Activated CD4-positive, CD25-positive, alpha-beta regulatory T cell treated with anti-CD3 and anti-CD28 coated beads, Interleukin-2, amount 50 U/mL, for 72 hours (primary cell): ENCODE results near the gene LMF2.
A peak's percentile ranks its signal among the peaks of the same experiment; 100 is the strongest.
"Not testable (repeated sequence)": the region's sequence is repeated elsewhere in the genome, so short reads cannot be mapped to it uniquely, and the experiment has no call there.

Experiments used
- DNase-seq: peaks from one replicate; pipeline ENCODE4 v3.0.0; 2021

The LMF2 gene

DNA sequence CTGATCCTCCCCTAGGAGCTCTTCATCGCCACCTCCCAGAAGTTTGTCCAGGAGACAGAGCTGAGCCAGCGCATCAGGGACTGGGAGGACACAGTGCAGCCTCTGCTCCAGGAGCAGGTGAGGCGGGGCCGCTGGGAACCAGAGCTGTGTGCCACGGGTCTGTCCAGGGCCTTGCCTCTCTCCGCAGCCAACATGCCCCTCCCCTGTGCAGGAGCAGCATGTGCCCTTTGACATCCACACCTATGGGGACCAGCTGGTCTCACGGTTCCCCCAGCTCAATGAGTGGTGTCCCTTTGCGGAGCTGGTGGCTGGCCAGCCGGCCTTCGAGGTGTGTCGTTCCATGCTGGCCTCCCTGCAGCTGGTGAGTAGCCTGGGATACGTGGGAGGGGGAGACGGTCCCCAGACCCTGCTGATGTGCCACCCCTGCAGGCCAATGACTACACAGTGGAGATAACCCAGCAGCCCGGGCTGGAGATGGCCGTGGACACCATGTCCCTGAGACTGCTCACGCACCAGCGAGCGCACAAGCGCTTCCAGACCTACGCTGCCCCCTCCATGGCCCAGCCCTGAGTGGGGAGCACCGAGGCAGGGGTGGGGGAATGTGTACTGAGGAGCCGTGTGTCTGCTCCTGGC is 15.4 kb upstream of the LMF2 start:
- DNase-seq: no peak

DNA sequence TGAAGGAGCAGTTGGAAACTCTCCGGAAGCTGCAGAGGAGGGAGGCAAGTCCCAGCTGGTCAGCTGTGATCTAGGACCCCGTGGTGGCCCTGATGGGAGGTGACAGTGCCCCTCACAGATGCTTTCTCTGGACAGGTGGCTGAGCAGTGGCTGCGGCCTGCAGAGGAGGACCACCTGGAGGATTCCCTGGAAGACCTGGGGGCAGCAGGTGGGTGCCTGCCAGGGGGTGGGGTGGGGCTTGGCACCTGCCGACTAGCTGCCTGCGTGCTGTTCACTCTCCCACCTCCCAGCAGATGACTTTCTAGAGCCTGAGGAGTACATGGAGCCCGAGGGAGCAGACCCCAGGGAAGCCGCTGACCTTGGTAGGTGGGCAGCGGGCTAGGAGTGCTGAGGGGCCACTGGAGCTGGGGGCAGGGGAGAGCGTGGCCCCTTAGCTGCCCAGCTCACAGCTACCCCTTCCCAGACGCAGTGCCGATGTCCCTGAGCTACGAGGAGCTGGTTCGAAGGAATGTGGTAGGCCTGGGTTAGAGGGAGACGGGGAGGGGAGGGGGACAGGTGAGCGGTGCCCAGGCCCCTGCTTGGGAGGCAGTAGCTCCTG is 14.8 kb upstream of the LMF2 start:
- DNase-seq: no peak

DNA sequence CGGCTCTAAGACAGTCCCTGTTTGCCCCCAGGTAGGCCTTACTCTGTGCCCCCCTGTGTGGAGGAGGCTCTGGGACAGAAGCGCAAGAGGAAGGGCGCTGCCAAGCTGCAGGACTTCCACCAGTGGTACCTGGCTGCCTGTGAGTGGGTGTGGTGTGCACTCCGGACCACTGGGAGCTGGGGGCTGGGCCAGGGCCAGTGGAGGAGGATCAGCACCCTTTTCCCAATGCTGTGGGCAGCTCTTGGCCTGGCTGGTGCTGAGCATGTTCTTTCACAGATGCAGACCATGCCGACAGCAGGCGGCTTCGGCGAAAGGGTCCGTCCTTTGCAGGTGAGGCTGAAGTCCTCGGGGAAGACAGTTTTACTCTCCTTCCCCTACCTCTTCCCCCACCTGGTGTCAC is 14.2 kb upstream of the LMF2 start:
- DNase-seq: no peak

DNA sequence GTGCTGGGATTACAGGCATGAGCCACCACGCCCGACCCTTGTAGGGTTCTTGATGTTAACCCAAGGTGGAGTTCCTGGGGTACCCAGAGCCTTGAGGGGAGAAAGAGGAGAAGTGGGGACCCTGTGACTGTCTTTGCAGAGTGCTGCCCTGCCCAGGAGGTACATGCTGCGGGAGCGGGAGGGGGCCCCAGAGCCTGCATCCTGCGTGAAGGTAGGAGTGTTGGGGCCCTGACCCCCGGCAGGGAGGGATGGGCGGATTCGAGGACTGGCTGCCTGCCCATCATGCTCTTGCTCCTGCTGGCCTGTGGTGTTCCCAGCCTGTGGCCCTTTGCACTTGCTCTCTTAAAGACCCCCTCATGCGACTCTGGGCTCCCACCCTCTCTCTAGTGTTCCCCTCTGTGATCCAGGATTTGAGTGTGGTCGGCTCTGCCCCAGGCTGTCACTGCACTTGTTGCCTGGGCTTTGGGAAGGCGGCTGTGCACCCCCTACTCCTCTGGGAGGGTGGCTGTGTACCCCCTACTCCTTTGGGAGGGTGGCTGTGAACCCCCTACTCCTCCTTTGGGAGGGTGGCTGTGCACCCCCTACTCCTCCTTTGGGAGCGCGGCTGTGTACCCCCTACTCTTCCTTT is 13.4 kb upstream of the LMF2 start:
- DNase-seq: no peak

DNA sequence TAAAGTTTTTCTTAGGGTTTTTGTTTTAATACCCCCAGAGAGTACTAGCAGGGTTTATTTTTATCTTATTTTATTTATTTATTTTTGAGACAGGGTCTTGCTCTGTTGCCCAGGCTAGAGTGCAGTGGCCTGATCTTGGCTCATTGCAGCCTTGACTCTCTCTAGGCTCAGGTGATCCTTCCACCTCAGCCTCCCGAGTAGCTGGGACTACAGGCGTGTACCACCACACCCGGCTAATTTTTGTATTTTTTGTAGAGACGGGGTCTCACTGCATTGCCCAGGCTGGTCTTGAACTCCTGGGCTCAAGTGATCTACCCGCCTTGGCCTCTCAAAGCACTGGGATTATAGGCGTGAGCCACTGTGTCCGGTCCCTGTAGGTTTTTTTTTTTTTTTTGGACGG is 12.7 kb upstream of the LMF2 start:
- not testable (repeated sequence) for DNase-seq

DNA sequence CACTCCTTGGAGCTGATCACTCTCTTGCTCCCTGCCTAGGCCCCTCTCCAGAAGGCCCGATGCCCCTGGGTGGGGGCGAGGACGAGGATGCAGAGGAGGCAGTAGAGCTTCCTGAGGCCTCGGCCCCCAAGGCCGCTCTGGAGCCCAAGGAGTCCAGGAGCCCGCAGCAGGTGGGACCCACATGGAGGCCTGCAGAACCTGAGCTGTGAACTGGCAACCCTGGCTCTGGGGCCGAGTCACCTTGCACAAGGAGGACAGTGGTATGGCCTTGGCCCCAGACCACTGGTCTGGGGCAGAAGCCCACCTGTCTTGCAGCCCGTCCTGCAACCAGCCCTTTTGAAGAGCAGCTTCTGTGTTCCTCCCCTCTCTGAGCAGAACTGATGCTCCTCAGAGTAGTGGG is 11.6 kb upstream of the LMF2 start:
- DNase-seq: no peak

DNA sequence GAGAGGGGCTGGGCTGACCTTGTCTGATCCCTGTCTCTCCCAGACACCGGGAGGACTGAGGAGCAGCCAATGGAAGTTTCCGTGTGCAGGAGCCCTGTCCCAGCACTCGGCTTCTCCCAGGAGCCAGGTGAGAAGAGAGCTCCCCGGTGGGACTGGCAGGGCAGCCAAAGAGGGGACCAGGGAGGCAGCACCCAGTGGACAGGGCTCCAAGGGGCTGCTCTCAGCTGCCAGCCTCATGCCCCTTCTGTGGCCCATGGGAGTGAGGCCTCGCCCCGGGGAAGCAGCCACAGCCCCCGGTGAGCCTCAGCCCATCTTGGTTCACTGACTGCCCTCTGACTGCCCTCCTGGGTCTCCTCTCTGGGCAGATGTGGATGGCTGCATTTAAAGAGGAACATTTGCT is 11.1 kb upstream of the LMF2 start:
- no peak for DNase-seq

DNA sequence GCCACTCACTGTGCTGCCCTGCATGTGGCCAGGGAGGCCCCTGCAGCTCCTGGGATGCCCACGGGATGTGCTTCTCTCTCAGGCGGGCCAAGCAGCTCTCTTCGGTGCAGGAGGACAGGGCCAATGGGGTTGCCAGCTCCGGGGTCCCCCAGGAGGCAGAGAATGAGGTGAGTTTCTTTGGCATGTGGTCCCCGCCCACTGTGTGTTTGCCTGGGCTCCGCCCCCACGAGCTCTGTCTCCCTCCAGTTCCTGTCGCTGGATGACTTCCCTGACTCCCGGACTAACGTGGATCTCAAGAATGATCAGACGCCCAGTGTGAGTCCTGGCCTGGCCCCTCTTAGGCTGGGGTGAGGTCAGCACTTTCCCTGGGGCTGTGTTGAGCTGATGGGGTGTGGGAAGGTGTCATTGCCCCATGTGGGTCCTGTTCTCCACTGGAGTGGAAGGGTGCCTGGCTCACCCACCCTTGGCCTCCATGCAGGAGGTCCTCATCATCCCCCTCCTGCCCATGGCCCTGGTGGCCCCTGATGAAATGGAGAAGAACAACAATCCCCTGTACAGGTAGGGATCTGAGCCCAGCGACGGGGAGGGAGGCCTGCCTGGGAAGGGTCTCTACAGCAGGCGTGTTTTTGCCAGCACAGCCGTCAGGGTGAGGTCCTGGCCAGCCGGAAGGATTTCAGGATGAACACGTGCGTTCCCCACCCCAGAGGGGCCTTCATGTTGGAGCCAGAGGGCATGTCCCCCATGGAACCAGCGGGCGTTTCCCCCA is 10.2 kb upstream of the LMF2 start:
- DNase-seq: no peak

DNA sequence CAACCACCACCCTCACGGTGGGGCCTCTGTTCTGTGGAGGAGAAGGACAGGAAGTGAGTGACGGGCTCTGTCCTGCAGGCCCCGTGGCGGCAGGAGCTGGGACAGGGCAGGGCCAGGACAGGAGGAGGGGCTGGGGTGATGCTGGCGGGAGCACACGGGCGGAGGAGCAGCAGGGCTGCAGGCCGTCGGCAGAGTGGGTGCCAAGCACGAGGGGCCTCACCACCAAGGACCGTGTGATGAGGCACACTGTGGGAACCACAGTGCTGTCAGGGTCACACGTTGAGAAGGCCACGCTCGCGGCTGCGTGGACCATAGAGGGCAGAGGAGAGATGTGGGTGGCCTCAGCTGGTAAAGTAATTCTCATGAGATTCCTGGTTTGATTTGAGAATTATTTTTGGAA is 9.4 kb upstream of the LMF2 start:
- no peak for DNase-seq

DNA sequence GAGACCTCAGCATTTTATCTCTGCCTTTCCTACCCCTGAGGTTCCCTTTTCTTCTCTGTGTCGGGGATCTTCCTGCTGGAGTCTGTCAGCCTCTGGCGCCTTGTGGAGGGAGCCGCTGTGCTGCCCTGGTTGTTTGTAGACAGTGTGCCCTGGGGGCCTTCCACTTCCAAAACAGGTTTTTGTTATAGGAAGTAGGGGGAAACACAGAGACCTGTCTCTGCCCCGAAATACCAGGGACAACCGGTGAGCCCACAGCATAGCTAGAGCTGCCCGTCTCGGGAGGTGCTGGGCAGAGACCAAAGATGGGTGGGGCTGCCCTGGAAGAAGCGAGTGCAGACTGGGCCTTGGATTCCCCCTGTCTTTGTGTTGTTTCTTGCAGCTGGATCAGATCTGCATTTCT is 8.6 kb upstream of the LMF2 start:
- DNase-seq: no peak

DNA sequence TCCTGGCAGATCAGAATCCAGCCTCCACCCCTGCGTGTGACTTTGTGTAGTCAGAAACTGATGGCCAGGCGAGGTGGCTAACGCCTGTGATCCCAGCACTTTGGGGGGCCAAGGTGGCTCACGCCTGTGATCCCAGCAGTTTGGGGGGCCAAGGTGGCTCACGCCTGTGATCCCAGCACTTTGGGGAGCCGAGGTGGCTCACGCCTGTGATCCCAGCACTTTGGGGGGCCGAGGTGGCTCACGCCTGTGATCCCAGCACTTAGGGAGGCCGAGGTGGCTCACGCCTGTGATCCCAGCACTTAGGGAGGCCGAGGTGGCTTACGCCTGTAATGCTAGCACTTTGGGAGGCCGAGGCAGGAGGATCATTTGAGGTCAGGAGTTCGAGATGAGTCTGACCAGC is 5.7 kb upstream of the LMF2 start:
- no peak for DNase-seq

DNA sequence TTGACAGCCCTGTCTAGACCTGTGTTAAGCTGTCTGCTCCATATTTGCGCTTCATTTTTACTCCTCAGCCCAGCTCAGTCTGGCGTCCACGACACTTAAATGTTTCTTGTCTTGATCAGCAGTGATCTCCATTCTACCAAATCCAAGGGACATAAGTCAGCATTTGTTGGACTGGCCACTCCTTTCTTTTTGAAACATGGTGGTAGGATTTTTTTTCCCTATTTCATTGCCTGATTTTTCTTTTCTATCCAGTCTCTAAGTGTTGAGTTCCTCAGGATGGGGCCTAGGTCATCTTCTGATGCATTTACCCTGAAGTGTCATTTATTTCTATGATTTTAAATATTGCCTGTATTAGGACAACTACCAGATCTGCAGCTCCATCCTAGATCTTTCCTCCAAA is 1.4 kb upstream of the LMF2 start:
- no peak for DNase-seq

DNA sequence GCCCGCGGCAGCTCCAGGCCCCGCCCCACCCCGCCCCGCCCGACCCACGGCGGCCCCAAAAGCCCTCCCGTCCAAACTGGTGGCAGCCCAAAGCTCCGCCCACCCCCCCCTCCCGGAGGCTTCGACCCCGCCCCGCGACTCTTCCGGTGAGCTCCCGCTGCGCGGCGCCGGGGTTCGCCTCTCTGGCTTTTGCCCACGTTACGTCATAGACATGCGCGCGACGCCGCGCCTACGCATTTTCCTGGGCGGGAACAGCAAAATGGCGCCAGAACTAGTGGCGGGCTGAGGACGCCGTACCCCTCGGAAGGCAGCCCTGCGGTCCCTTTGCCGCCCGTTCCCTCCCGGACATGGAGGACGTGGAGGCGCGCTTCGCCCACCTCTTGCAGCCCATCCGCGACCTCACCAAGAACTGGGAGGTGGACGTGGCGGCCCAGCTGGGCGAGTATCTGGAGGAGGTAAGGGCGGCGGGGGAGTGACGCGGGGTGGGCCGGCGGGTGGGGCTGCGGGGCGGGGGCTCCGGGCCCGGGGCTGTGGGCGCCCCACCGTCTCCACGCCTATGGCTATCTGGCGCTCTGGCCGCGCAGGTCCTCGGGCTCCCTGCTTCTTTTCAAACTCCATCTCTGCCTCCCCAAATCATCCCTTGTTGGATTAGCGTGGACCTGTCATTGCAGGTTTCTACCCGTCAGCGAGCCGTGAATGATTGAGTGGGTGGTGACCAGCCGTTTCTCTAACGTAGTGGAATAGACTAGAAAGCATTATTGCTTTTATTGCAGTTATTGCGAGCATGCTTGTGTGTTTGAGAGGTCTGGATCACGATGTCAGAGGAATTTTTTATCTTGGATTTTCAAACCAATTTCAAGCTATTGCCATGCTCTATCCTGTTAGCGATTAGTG is 736 bp upstream of the LMF2 start, which contains the start of gene NCAPH2:
NCAPH2 (plus strand) TSS at position 234 of the 894 bp plus-strand sequence; CDS start at position 348, 114 bp downstream.
- DNase-seq: peak; percentile 97

DNA sequence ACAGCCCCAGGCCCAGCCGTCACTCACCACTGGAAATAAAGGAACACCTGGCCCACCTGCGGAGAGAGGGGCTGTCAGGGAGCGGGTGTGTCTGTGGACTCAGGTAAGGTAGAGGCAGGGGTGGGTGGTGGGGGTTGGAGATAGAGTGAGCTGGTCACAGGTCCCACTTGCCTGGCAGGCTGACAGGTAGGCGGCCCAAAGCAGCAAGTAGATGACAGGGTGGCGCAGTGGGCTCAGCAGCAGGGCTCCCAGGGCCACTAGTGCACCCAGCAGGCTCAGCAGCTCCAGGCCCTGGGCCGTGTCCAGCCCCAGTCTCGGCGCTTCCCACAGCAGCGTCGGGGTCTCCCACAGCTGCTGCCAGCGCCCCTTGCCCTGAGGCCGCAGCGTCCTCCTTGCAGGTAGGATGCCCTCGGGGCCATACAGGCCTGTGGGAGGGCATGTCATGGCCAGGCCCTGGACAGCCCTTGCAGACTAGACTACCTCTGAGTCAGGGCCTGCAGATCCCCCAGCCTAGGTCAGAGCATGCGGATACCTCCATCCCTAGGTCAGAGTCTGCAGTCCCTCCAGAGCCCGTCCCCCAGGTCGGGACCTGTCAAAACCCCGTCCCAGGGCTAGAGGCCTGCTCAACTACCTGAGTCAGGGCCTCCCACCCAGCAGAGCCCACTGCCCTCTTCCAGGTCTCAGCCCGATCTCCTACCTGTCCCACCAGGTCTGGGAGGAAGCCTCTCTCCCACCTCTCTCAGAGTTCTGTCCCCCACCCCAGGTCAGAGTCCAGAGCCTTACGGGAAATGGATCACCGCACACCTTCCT is 686 bp downstream of the LMF2 start:
- no peak for DNase-seq

DNA sequence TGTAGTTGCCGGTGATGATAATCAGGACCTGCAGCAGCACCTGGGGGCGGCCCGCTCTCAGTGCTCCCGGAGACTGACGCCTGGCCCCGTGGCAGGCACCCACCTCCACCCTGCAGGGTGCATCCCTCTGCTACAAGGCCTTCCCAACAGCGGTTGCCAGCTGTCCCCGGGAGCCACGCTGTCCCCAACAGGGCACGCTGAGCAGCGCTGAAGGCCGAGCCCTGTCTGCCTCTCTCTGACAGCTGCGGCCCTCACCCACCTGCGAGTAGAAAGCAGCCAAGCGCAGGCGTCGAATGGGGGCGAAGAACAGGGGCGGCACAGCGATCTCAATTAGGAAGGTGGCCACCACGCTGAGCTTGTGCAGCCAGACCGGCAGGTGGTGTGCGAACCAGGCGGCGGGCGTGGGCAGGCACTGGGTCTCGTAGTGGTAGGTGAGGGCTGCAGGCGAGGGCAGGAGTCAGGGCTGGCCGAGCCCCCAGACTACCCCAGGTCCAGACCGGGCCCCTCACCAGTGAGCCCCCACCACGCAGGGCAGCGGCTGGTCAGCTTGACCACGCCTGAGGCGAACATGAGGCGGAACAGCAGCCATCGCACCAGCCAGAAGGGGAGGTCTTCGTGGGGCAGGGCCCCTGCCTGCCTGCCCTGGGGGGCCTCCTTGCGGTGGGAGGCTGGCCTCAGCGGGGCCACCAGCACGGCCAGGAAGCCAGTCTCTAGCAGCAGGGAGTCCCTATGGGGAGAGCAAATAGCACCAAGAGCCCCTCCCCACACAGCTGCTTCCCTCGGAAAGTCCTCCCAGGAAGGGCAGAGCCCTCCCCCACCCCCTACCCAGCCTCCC is 1.5 kb downstream of the LMF2 start:
- no peak for DNase-seq

DNA sequence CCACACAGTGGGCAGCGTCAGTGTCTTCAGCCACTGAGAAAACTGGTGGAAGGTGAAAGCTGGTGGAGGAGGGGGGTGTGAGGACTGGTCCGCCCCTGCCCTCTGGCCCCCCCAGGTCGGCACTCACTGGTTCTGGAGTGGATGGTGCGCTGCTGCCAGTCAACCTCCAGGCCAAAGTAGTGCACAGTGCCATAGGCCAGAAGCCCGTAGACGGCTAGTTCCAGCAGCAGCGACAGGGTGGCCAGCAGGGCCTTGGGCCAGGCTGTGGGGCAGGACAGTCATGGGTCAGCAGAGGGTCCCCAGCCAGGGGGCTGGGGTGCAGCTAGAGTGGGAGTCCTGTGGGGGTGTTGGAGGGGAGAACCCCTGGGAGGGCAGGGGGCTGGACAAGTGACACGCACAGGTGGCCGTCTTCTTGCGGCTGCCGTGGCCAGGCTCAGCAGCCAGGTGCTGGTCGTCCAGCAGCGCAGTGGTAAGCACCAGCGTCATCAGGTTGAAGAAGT is 2.2 kb downstream of the LMF2 start:
- no peak for DNase-seq

DNA sequence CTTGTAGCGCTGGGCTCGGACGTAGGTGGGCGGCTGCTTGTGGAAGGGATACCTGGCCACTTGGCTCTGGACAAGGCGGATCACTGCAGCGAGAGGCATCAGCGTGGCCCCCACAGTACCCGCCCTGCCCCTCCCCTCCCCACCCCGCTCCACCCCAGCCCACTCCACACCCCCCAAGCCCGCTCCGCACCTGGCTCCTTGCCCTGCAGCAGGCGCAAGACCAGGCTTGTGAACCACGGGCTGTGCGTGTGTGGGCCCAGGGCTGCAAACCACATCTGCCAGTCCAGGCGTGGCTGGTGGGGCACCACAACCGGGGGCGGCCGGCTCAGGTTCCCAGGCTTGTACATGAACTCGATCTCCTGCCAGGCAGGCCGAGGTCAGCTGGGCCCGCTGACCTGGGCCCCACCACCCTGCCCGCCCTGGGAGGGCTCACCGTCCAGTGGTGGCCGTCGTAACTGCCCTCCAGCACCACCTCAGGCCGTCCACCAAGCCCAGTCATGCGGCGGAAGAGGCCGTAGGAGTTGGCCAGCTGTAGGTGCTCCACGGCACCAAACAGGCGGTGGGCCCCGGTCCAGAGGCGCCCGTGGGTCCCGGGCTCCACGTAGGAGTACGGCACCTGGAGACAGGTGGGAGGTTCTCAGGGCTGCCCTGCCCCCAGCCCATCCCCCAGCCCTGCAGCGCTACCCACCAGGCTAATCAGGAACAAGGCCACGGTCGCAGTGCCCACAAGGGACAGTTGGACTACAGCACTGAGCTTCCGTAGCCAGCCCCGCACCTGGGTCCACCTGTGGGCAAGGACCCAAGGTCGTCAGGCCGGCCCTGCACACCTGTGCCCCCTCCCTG is 2.9 kb downstream of the LMF2 start:
- no peak for DNase-seq

DNA sequence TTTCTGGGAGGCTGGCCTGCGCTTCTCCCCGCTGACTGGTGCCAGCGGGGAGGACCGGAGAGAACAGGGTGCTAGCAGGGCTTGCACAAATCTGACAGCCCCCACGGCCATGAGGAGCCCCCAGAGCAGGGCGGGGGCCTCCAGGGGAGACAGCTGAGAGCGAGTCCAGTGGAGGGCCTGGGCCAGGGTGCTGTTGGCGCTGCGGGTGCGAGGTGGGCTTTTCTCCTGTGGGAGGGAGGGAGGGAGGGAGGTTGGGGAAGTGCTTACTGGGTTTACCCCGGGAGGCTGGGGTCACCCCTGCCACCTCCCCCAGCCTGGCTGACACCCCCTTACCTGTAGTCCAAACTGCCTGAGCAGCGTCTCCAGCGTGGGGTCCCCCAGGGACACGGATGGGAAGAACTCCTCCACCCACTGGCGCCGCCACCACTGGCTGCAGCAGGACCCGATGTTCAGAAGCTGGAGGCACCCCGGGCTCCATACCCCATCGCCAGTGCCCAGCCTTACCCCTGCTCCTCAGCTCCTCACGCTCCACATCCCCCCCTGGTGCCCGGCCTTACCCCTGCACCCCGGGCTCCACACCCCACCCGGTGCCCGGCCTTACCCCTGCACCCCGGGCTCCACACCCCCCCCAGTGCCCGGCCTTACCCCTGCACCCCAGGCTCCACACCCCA is 3.9 kb downstream of the LMF2 start:
- no peak for DNase-seq
